Ramos (cell line): ENCODE measurements around the gene TBL1X.

Source experiments
- in situ Hi-C: fragments of 300-500 bp; cut with MboI; formaldehyde crosslinking; loops from one replicate; pipeline ENCODE4 v1.14.3; 2022; ENCODE audit warnings: low sequenced_read_pairs; ENCODE audit not compliant: unreplicated experiment

TBL1X gene

GRCh38 chrX:9682861-9683260, 218.0 kb downstream of the TBL1X start:
- in situ Hi-C loops = no loop called here

GRCh38 chrX:9683350-9683749, 218.5 kb downstream of the TBL1X start:
- in situ Hi-C loops = no loop called here

- in situ Hi-C loops = no loop called here
Observed at GRCh38 chrX:9687899-9688298, 223.0 kb downstream of the TBL1X start.

GRCh38 chrX:9688833-9689232, 224.0 kb downstream of the TBL1X start:
- in situ Hi-C loops = no loop called here

GRCh38 chrX:9690046-9690445, 225.2 kb downstream of the TBL1X start:
- in situ Hi-C loops = no loop called here

- in situ Hi-C loops = no loop called here
Observed at GRCh38 chrX:9693307-9694001, 228.6 kb downstream of the TBL1X start.

GRCh38 chrX:9698576-9698975, 233.7 kb downstream of the TBL1X start:
- in situ Hi-C loops = no loop called here

GRCh38 chrX:9700555-9700954, 235.7 kb downstream of the TBL1X start:
- in situ Hi-C loops = loop anchor here (10.0 to 25.0 kb wide), 2 partner anchors 236 to 888 kb away; partner anchors contain the start of genes FAM9A and TBL1X

GRCh38 chrX:9701790-9702189, 236.9 kb downstream of the TBL1X start:
- in situ Hi-C loops = loop anchor here (10.0 to 25.0 kb wide), 2 partner anchors 237 to 889 kb away; partner anchors contain the start of genes FAM9A and TBL1X

- in situ Hi-C loops = loop anchor here (10.0 to 25.0 kb wide), 2 partner anchors 239 to 891 kb away; partner anchors contain the start of genes FAM9A and TBL1X
Observed at GRCh38 chrX:9703406-9703805, 238.5 kb downstream of the TBL1X start.

GRCh38 chrX:9704876-9705465, 240.1 kb downstream of the TBL1X start:
- in situ Hi-C loops = loop anchor here (10.0 to 25.0 kb wide), 2 partner anchors 240 to 893 kb away; partner anchors contain the start of genes FAM9A and TBL1X

GRCh38 chrX:9706421-9706820, 241.6 kb downstream of the TBL1X start:
- in situ Hi-C loops = loop anchor here (10.0 to 25.0 kb wide), 2 partner anchors 242 to 894 kb away; partner anchors contain the start of genes FAM9A and TBL1X

- in situ Hi-C loops = loop anchor here (10.0 to 25.0 kb wide), 2 partner anchors 243 to 895 kb away; partner anchors contain the start of genes FAM9A and TBL1X
Observed at GRCh38 chrX:9707306-9708033, 242.6 kb downstream of the TBL1X start.

- in situ Hi-C loops = loop anchor here (10.0 to 25.0 kb wide), 2 partner anchors 243 to 896 kb away; partner anchors contain the start of genes FAM9A and TBL1X
Observed at GRCh38 chrX:9708086-9708485, 243.2 kb downstream of the TBL1X start.

GRCh38 chrX:9708923-9709553, 244.2 kb downstream of the TBL1X start:
- in situ Hi-C loops = loop anchor here (10.0 to 25.0 kb wide), 2 partner anchors 244 to 897 kb away; partner anchors contain the start of genes FAM9A and TBL1X

- in situ Hi-C loops = loop anchor here (25.0 kb wide), 1 partner anchor 898 kb away; the partner anchor contains the start of gene FAM9A
Observed at GRCh38 chrX:9710332-9710731, 245.5 kb downstream of the TBL1X start.

GRCh38 chrX:9717376-9717775, 252.5 kb downstream of the TBL1X start:
- in situ Hi-C loops = loop anchor here (25.0 kb wide), 1 partner anchor 905 kb away; the partner anchor contains the start of gene FAM9A

- in situ Hi-C loops = loop anchor here (25.0 kb wide), 1 partner anchor 912 kb away; the partner anchor contains the start of gene FAM9A
Observed at GRCh38 chrX:9724711-9725110, 259.9 kb downstream of the TBL1X start.

- in situ Hi-C loops = no loop called here
Observed at GRCh38 chrX:9728261-9728660, 263.4 kb downstream of the TBL1X start.
